Vagina (tissue), 2 donors: ENCODE measurements around the gene TTC7B. TPM values are rescaled to one million over a fixed set of nuclear protein-coding genes. Genes with fewer than 3 reads are reported as not detected.

Source experiments
- DNase-seq, 2 donors: peaks; one replicate each; pipeline ENCODE4 v3.0.0-alpha.2; 2017; ENCODE audit errors: extremely low spot score in 2 of 2
- H3K27ac ChIP-seq: fragments of 200-600 bp; sonication (generic); one replicate; pipeline ENCODE4 v1.5.1; 2019
- H3K27me3 ChIP-seq: fragments of 200-600 bp; sonication (generic); one replicate; pipeline ENCODE4 v1.5.1; 2019
- H3K36me3 ChIP-seq, 2 donors: fragments of 200-600 bp; sonication (generic); one replicate each; pipeline ENCODE4 v1.5.1; 2017 to 2019
- H3K4me1 ChIP-seq: fragments of 200-600 bp; sonication (generic); one replicate; pipeline ENCODE4 v1.5.1; 2019
- H3K4me3 ChIP-seq, 2 donors: fragments of 200-600 bp; sonication (generic); 1 replicate in 1 of 2; 2 replicates in 1 of 2; pipeline ENCODE4 v1.5.1; 2016 to 2019
- H3K9me3 ChIP-seq: fragments of 200-600 bp; sonication (generic); one replicate; pipeline ENCODE4 v1.5.1; 2019
- POLR2A ChIP-seq, 2 donors: fragments of 450-650 bp; IDR thresholded peaks; one replicate each; pipeline ENCODE4 v1.6.1; 2017; ENCODE audit warnings: antibody characterized with exemption in 2 of 2, mild to moderate bottlenecking in 2 of 2, moderate library complexity in 2 of 2
- POLR2AphosphoS5 ChIP-seq, 2 donors: sonication (generic); formaldehyde crosslinking; IDR thresholded peaks; one replicate each; pipeline ENCODE4 v1.9.0; 2017; ENCODE audit warnings: antibody characterized with exemption in 2 of 2, mild to moderate bottlenecking in 2 of 2, low read depth in 1 of 2; ENCODE audit not compliant: insufficient read depth in 1 of 2
- intact Hi-C: fragments of 100-400 bp; cut with DNase I; formaldehyde crosslinking; loops from one replicate; pipeline ENCODE4 v1.15.1; 2023
- total RNA-seq: library from RNA; depleted of rRNA; stranded (reverse); fragments of >200 nt; gene quantifications from one replicate; pipeline ENCODE4 v1.2.3, GENCODE V29; 2016
- TF ChIP-seq, protein P1 (sequence below), 3 experiments: fragments of 450-650 bp in 2 of 3; fragments of 200-600 bp in 1 of 3; sonication (generic) in 1 of 3; IDR thresholded peaks; one replicate each; pipeline ENCODE4 v1.5.1; 2017 to 2019; ENCODE audit warnings: antibody characterized with exemption in 3 of 3, mild to moderate bottlenecking in 2 of 3, moderate library complexity in 2 of 3

The TTC7B gene
- total RNA-seq, 1 donor from 2014 or later = 56.0 TPM

DNA sequence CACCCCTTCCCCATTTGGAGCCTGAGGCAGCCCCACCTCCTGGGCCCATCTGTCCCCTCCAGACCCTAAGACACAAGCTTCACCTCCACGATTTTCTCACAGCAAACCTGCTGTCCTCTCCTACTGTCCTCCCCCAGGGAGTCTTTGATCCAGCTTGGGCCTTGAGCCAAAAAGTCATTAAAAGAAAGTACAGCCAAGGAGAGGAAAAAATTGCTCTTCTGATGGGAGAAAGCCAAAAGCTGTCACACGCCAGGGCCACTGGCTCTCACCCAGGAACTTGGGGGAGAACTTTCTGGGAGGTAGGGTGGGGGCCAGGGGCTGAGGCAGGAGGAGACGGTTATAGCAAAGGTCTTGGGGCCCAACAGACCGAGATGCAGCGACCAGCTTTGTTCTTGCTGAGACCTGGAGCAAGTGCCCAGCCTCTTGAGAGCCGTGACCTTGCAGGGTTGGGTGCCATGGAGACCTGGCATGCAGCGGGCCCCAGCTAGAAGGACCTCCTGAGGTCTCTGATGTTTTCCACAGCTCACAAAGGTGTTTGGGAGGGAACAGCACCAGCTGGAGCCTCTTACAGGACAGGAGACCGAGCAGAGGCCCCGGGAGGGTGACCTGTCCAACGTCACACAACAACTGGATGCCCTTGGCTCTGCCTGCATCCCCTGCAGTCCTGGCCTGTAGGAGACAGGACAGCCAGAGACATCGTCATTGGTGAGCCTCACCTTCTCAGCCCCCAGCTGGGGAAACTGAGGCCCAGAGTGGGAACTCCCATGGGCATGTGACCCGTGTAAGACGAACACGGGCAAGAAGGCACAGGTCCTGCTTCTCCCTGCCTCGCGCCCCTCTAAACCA is 294.9 kb downstream of the TTC7B start:
- TF ChIP-seq, protein P1, sequence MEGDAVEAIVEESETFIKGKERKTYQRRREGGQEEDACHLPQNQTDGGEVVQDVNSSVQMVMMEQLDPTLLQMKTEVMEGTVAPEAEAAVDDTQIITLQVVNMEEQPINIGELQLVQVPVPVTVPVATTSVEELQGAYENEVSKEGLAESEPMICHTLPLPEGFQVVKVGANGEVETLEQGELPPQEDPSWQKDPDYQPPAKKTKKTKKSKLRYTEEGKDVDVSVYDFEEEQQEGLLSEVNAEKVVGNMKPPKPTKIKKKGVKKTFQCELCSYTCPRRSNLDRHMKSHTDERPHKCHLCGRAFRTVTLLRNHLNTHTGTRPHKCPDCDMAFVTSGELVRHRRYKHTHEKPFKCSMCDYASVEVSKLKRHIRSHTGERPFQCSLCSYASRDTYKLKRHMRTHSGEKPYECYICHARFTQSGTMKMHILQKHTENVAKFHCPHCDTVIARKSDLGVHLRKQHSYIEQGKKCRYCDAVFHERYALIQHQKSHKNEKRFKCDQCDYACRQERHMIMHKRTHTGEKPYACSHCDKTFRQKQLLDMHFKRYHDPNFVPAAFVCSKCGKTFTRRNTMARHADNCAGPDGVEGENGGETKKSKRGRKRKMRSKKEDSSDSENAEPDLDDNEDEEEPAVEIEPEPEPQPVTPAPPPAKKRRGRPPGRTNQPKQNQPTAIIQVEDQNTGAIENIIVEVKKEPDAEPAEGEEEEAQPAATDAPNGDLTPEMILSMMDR (IDR thresholded peaks at IDR 0.05) = no peak
- no peak for TF ChIP-seq POLR2AphosphoS5 (IDR thresholded peaks at IDR 0.05; ENCODE audit: insufficient read depth in 1 of 2, low read depth in 1 of 2)
- no peak for TF ChIP-seq POLR2A (IDR thresholded peaks at IDR 0.05)
- no peak for DNase-seq

DNA sequence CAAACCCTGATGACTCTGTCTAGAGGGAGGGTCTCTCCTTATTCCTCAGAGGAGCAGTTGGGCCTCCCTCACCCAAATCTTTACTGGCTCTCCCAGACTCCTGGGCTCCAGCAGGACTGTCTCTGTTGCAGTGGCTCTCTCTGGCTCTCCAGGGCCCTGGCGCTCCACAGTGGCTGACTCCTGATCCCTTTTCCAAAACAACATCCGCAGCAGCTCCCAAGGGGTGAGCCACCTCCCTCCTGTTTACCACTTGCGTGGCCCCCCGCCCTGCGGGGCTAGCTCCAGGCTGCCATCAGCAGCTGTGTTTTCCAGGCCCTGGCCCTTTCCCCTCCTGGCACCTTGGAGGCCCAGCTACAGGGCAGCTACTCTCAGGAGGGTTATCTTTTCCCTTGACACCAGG is 295.9 kb downstream of the TTC7B start:
- no peaks in the 10 kb centered on the region for H3K27me3 ChIP-seq
- TF ChIP-seq, protein P1 (IDR thresholded peaks at IDR 0.05) = no peak
- TF ChIP-seq POLR2A (IDR thresholded peaks at IDR 0.05) = no peak
- no peak for TF ChIP-seq POLR2AphosphoS5 (IDR thresholded peaks at IDR 0.05; ENCODE audit: insufficient read depth in 1 of 2, low read depth in 1 of 2)
- H3K4me1 ChIP-seq = peaks cover 33% of the 10 kb centered on the region
- no peak overlapping the region for H3K4me3 ChIP-seq
- intact Hi-C loops = no loop called here
- no peaks in the 10 kb centered on the region for H3K36me3 ChIP-seq
- no peak for DNase-seq
- H3K27ac ChIP-seq = no peak overlapping the region
- no peaks in the 10 kb centered on the region for H3K9me3 ChIP-seq

More for the DNA sequence above, 294.9 kb downstream of the TTC7B start:
- Histone ChIP-seq H3K9me3 (no peaks in the 10 kb centered on the region), H3K4me1 (peaks cover 33% of the 10 kb centered on the region), H3K27me3 (no peaks in the 10 kb centered on the region), H3K27ac (no peak overlapping the region), H3K4me3 (no peak overlapping the region), H3K36me3 (no peaks in the 10 kb centered on the region)
- intact Hi-C loops = no loop called here

GRCh38 chr14:90519262-90519920 is 296.8 kb downstream of the TTC7B start:
- TF ChIP-seq POLR2A (IDR thresholded peaks at IDR 0.05) (no peak), POLR2AphosphoS5 (IDR thresholded peaks at IDR 0.05; ENCODE audit: insufficient read depth in 1 of 2, low read depth in 1 of 2) (no peak)
- TF ChIP-seq, protein P1 (IDR thresholded peaks at IDR 0.05) = no peak
- Histone ChIP-seq H3K4me1 (peaks cover 33% of the 10 kb centered on the region), H3K27ac (no peak overlapping the region), H3K9me3 (no peaks in the 10 kb centered on the region), H3K36me3 (no peaks in the 10 kb centered on the region), H3K27me3 (no peaks in the 10 kb centered on the region), H3K4me3 (no peak overlapping the region)
- intact Hi-C loops = loop anchor here (10.0 kb wide), 1 partner anchor 115 kb away; no protein-coding TSS in a partner anchor
- no peak for DNase-seq

- TF ChIP-seq, protein P1 (IDR thresholded peaks at IDR 0.05) = peak in 2 of 3 experiments; percentile 1 to 33
- TF ChIP-seq POLR2A (IDR thresholded peaks at IDR 0.05) = no peak
- Histone ChIP-seq H3K9me3 (no peaks in the 10 kb centered on the region), H3K4me3 (no peak overlapping the region), H3K27ac (no peak overlapping the region), H3K27me3 (no peaks in the 10 kb centered on the region), H3K36me3 (no peaks in the 10 kb centered on the region), H3K4me1 (peaks cover 33% of the 10 kb centered on the region)
- no peak for DNase-seq
- intact Hi-C loops = loop anchor here (10.0 kb wide), 1 partner anchor 114 kb away; no protein-coding TSS in a partner anchor
Observed at GRCh38 chr14:90518941-90519256, 297.3 kb downstream of the TTC7B start.
